DND-41 (cell line): ENCODE results near the gene P2RY4.
"Not testable (repeated sequence)": the region's sequence is repeated elsewhere in the genome, so short reads cannot be mapped to it uniquely, and the experiment has no call there.

Experiments used
- ATAC-seq: fragments of 200-7000 bp; cut with Tn5 transposase; 3 replicates; pipeline ENCODE4 v1.9.1; 2021; ENCODE audit warnings: low read depth; ENCODE audit not compliant: insufficient read depth
- DNase-seq: peaks from one replicate; pipeline ENCODE4 v3.0.0-alpha.2; 2020
- H2AFZ ChIP-seq: 2 replicates; pipeline ENCODE4 v1.6.0; 2012; ENCODE audit warnings: low read depth, low read length
- H3K27ac ChIP-seq: 2 replicates; pipeline ENCODE4 v1.5.1; 2012; ENCODE audit warnings: low read length, inconsistent platforms
- H3K27me3 ChIP-seq: fragments of 200-600 bp; sonication (generic); 2 replicates; pipeline ENCODE4 v1.6.0; 2012; ENCODE audit warnings: low read length, mild to moderate bottlenecking, inconsistent platforms; ENCODE audit not compliant: insufficient read depth, poor library complexity
- H3K36me3 ChIP-seq: 2 replicates; pipeline ENCODE4 v1.5.1; 2012; ENCODE audit warnings: low read length, inconsistent platforms; ENCODE audit not compliant: insufficient read depth
- H3K4me1 ChIP-seq: 2 replicates; pipeline ENCODE4 v1.5.1; 2012; ENCODE audit warnings: mild to moderate bottlenecking, low read length; ENCODE audit not compliant: insufficient read depth
- H3K4me2 ChIP-seq: 2 replicates; pipeline ENCODE4 v1.6.0; 2012; ENCODE audit warnings: mild to moderate bottlenecking, moderate library complexity, low read length, inconsistent platforms; ENCODE audit not compliant: insufficient read depth
- H3K4me3 ChIP-seq, 2 experiments: fragments of 200-600 bp in 1 of 2; shearing (Covaris generic) in 1 of 2; 2 replicates each; pipeline ENCODE4 v1.5.1; 2012 to 2016; ENCODE audit warnings: inconsistent platforms in 2 of 2, low read length in 2 of 2, mild to moderate bottlenecking in 2 of 2, low read depth in 1 of 2, moderate library complexity in 1 of 2
- H3K79me2 ChIP-seq: 2 replicates; pipeline ENCODE4 v1.6.0; 2012; ENCODE audit warnings: low read length, inconsistent platforms; ENCODE audit not compliant: insufficient read depth
- H3K9ac ChIP-seq: 2 replicates; pipeline ENCODE4 v1.6.0; 2012; ENCODE audit warnings: low read depth, mild to moderate bottlenecking, inconsistent platforms, low read length, moderate library complexity
- H3K9me3 ChIP-seq: 2 replicates; pipeline ENCODE4 v1.5.1; 2012; ENCODE audit warnings: low read length, moderate library complexity, mild to moderate bottlenecking, inconsistent platforms; ENCODE audit not compliant: insufficient read depth, severe bottlenecking
- H4K20me1 ChIP-seq: 2 replicates; pipeline ENCODE4 v1.6.0; 2012; ENCODE audit warnings: low read length; ENCODE audit not compliant: insufficient read depth
- EZH2 ChIP-seq: IDR thresholded peaks from 3 replicates; pipeline ENCODE4 v1.6.1; 2012; ENCODE audit warnings: borderline replicate concordance, low read depth, mild to moderate bottlenecking, moderate library complexity, low read length, inconsistent platforms; ENCODE audit not compliant: severe bottlenecking
- TF ChIP-seq, protein P1 (sequence below): IDR thresholded peaks from 2 replicates; pipeline ENCODE4 v1.5.1; 2012; ENCODE audit warnings: borderline replicate concordance, low read length, moderate library complexity, mild to moderate bottlenecking; ENCODE audit not compliant: poor library complexity, severe bottlenecking; ENCODE audit errors: extremely low read depth

The P2RY4 gene

DNA sequence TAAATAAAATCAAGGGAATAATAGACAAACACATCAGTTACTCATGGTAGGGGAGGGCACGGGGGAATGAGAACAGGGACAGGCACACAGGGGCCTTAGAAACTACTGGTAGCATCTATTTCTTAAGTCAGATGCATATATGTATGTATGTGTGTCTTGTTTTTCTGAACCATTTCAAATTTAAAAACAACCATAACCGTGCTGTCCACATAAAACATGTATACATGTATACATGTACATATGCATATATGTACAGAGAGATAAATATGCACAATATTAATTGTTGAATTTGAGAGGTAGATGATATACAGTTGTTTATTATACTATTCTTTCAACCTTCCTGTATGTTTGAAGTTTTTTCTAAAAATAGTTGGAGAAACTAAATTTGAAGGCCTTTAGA lies 33.3 kb downstream of the P2RY4 start:
- Histone ChIP-seq H3K4me1 (no peaks in the 10 kb centered on the region), H3K27me3 (no peaks in the 10 kb centered on the region), H3K9me3 (no peaks in the 10 kb centered on the region), H3K9ac (no peak overlapping the region), H3K36me3 (no peaks in the 10 kb centered on the region), H2AFZ (no peak overlapping the region), H3K4me3 (no peak overlapping the region), H3K79me2 (no peaks in the 10 kb centered on the region), H3K4me2 (no peak overlapping the region), H4K20me1 (no peaks in the 10 kb centered on the region), H3K27ac (no peak overlapping the region)
- TF ChIP-seq, protein P1, sequence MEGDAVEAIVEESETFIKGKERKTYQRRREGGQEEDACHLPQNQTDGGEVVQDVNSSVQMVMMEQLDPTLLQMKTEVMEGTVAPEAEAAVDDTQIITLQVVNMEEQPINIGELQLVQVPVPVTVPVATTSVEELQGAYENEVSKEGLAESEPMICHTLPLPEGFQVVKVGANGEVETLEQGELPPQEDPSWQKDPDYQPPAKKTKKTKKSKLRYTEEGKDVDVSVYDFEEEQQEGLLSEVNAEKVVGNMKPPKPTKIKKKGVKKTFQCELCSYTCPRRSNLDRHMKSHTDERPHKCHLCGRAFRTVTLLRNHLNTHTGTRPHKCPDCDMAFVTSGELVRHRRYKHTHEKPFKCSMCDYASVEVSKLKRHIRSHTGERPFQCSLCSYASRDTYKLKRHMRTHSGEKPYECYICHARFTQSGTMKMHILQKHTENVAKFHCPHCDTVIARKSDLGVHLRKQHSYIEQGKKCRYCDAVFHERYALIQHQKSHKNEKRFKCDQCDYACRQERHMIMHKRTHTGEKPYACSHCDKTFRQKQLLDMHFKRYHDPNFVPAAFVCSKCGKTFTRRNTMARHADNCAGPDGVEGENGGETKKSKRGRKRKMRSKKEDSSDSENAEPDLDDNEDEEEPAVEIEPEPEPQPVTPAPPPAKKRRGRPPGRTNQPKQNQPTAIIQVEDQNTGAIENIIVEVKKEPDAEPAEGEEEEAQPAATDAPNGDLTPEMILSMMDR: no peak
- TF ChIP-seq EZH2: no peak
- DNase-seq (no peak), ATAC-seq (no peak)

DNA sequence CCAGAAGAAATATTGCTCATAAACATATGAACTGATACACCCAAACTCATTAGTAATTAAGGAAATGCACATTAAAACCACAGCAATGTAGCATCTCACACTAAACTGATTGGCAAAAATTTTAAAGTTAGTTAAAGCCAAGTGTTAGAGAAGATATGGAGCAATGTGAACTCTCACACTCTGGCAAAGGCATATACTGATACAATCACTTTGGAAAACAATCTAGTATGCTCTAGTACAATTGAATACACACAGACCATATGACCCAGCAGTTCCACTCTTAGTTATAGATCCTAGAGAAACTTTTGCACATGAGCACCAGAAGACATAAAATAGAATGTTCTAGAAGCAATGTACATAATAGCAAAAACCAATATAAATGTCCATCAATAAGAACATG lies 34.0 kb downstream of the P2RY4 start:
- H3K36me3 ChIP-seq: no peaks in the 10 kb centered on the region
- TF ChIP-seq EZH2: no peak
- TF ChIP-seq, protein P1: no peak
- H2AFZ ChIP-seq: no peak overlapping the region
- DNase-seq (no peak), ATAC-seq (no peak)
- H3K4me2 ChIP-seq: no peak overlapping the region
- H4K20me1 ChIP-seq: no peaks in the 10 kb centered on the region
- H3K9ac ChIP-seq: no peak overlapping the region
- no peak overlapping the region for H3K27ac ChIP-seq
- no peaks in the 10 kb centered on the region for H3K9me3 ChIP-seq
- no peaks in the 10 kb centered on the region for H3K79me2 ChIP-seq
- no peaks in the 10 kb centered on the region for H3K27me3 ChIP-seq
- H3K4me3 ChIP-seq: no peak overlapping the region
- H3K4me1 ChIP-seq: no peaks in the 10 kb centered on the region

DNA sequence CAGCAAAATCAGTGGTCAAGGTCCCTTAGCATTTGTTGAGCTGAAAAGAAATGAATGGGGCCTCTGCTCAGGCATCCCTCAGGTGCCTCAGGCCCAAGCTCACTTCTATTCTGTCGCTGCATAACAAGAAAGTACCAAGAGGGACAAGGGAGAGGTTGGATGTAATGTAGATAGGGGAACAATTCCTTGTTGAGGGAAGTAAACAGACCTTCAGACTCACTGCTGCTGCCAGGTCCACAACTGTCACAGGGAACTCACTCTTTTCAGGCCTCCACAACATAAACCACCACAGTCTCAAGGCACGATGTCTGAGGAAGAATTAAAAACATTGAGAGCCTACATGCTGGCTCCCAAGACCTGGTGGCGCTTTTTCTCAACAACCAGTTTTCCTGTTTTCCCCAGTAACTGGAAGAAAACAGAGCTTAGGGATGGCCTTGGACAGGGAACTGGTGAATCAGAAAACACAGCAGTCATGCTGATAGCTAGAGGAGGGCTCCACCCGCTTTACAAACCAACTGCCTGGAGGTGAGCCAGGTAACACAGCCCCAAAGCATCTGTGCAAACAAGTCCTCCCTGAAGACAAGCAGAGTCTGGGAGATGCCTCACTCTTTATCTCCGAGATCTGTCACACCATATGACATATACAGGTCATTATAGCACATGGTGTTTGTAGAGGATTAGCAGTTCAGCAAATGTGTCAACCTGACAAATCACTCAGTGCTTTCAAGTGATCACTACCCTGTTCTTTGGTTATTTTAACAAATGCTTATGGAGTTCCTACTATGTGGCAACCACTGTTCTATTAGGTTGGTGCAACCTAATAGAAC lies 39.9 kb downstream of the P2RY4 start:
- no peak for TF ChIP-seq EZH2
- TF ChIP-seq, protein P1: no peak
- H3K4me3 ChIP-seq: no peak overlapping the region
- ATAC-seq: no peak
- no peak overlapping the region for H2AFZ ChIP-seq
- no peak for DNase-seq
- H4K20me1 ChIP-seq: no peaks in the 10 kb centered on the region
- H3K9ac ChIP-seq: no peak overlapping the region
- no peaks in the 10 kb centered on the region for H3K79me2 ChIP-seq
- H3K36me3 ChIP-seq: no peaks in the 10 kb centered on the region
- H3K4me1 ChIP-seq: no peaks in the 10 kb centered on the region
- no peaks in the 10 kb centered on the region for H3K27me3 ChIP-seq
- H3K27ac ChIP-seq: no peak overlapping the region
- H3K9me3 ChIP-seq: no peaks in the 10 kb centered on the region
- no peak overlapping the region for H3K4me2 ChIP-seq

DNA sequence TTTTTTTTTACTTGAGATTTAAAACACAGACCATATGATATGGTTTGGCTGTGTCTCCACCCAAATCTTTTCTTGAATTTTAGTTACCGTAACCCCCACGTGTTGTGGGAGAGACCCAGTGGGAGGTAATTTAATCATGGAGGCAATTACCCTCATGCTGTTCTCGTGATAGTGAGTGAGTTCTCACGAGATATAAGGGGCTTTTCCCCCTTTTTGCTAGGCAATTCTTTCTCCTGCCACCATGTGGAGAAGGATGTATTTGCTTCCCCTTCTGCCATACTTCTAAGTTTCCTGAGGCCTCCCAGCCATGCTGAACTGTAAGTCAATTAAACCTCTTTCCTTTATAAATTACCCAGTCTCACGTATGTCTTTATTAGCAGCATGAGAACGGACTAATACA lies 50.4 kb downstream of the P2RY4 start:
- DNase-seq, H3K9ac ChIP-seq, H3K27ac ChIP-seq, H3K27me3 ChIP-seq, H3K4me1 ChIP-seq, H3K4me2 ChIP-seq, H3K36me3 ChIP-seq, H2AFZ ChIP-seq, H4K20me1 ChIP-seq, H3K4me3 ChIP-seq, ATAC-seq, H3K9me3 ChIP-seq, H3K79me2 ChIP-seq: not testable (repeated sequence)
